HG03558 (cell line): ENCODE measurements around the gene TRMT1.

Experiments
- ATAC-seq: cut with Tn5 transposase; IDR thresholded peaks from one replicate; pipeline ENCODE4 v1.9.1; 2021; ENCODE audit warnings: moderate number of reproducible peaks; ENCODE audit not compliant: unreplicated experiment; ENCODE audit errors: extremely low read depth

TRMT1 gene

GRCh38 chr19:13103581-13104359, 12.8 kb downstream of the TRMT1 start:
- ATAC-seq, result no peak

GRCh38 chr19:13102666-13103580, 13.6 kb downstream of the TRMT1 start, which contains the start of gene LYL1:
Gene LYL1 (minus strand): TSS chr19:13102858. CDS start chr19:13101171, 1,687 bp downstream.
- ATAC-seq, result no peak

DNA sequence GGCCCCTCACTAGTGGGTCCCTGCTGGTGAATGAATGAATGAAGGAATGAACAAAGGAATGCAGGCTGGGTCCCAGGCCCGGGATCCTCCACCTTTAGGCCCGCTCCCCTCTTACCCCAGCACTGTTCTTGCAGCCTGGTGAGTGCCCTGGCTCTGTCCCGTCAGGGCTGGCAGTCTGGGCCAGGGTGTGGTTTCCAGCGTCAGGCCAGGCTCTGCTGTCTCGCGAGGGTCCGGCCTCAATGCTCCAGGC, 14.2 kb downstream of the TRMT1 start:
- ATAC-seq, result no peak

DNA sequence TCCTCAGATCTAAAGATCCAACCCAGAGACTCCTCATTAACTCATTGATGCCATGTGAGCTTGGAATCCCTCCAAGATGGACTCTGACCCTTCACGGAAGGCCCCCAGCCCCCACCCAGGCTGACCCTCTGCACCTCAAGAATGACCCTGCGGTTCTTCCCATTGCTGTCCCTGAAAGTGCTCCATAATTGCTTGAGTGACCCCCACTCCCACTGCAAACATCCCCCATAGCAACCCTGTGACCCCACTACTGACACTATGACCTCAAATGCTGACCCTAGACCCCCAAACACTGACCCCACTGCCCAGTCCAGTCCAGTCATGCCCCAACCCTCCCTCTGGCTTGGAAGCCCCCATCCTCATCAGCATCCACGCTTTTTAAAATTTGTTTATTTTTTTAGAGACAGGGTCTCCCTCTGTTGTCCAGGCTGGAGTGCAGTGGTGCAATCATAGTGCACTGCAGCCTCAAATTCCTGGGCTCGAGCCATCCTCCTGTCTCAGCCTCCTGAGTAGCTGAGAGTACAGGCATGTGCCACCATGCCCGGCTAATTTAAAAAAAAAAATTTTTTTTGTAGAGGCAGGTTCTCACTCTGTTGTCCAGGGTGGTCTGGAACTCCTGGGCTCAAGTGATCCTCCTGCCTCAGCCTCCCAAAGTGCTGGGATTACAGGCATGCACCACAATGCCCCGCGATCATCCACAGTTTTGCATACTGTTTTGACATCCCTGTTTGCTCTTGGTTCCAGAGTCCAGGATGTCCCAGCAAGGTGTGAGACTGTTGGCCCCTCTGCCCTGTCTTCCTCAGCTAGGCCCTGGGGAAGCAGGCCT, 14.7 kb downstream of the TRMT1 start:
- ATAC-seq, result no peak

GRCh38 chr19:13100841-13101589, 15.5 kb downstream of the TRMT1 start:
- ATAC-seq, result no peak

DNA sequence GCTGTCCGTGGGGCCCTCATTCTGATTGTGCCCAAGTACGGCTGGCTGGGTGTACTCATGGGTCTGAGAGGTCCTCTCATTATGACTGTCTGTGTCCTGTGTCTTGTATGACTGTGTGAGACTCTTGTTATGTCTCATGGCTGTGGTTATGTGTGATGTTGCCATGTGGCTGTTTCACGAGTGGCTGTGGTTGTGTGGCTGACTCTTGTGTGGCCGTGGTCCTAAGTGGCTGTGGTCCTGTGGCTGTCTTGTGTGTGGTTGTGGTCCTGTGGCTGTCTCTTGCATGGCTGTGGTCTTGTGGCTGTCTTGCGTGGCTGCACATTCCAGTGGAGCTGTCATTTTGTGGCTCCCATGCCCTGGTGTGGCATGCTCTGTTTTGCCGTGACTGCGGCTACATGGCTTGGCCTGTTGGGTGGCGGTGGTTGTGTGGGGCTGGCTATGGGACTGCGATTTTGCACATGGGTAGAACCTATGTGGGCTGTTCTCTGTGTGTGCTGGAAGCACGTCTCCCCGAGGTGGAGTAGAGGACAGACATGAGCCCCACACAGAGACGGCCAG, 16.4 kb downstream of the TRMT1 start:
- no peak for ATAC-seq

- ATAC-seq, result no peak
These were observed 17.2 kb downstream of the TRMT1 start for GRCh38 chr19:13099073-13099999.

DNA sequence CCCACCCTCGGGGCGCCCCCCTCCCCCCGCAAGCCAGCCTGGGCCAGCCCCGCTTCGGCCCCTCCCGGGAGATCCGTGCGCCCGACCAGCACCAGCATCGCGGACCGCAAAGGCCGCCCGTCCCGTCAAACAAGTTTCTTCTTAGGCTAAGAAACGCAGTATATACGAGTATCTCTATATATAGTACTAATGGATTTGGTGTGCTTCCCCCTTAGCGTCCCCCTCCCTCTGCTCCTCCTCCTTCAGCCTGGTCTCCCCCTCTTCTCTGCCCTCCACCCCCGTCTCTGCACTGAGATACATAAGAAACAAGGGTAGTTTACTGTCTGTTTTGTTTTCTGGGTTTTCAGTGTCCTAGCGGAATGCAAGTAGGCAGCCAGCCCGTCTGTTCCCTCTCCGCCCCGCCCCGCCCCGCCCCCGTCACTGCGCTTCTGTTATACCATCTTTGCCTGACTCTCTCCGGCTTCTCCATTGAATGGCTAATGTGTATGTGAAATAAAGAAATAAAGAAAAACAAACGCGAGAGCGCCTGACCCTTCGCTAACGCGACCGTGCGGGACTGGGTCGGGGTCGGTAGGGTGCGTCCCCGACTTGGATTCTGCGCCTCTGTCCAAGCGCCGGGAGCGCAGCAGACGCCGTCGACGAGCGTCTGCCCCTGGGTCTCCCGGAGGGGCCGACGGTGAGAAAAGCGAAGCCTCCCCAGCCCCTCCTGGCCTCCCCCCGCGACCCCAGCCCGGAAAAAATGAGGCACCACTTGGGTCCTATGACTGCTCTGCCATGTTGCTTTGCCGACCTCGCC, 18.1 kb downstream of the TRMT1 start:
- no peak for ATAC-seq

- no peak for ATAC-seq
These were observed 18.9 kb downstream of the TRMT1 start for GRCh38 chr19:13097463-13098258.

GRCh38 chr19:13097033-13097462, 19.5 kb downstream of the TRMT1 start:
- no peak for ATAC-seq

- ATAC-seq, result no peak
These were observed 20.3 kb downstream of the TRMT1 start for GRCh38 chr19:13095934-13096927.

DNA sequence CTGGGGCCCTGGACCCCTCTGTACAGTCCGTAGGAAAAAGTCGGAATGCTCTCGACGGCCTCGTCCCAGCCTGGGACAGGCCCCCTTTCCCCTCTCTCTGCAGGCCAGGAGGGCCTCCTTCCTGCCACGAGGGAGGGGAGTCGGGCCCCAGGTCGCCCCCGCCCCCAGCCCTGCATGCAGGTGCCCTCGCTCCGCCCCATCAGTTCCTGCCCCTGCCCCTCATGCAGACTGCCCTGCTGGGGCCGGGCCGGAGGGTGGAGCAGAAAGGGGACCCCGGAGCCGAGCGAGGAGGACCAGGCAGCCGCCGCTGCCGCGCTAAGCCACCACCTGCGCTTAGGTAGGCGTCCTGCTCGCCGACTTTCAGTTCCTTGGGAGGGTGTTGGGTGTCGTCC, 21.2 kb downstream of the TRMT1 start:
- ATAC-seq, result no peak

GRCh38 chr19:13094771-13095392, 21.7 kb downstream of the TRMT1 start:
- no peak for ATAC-seq

DNA sequence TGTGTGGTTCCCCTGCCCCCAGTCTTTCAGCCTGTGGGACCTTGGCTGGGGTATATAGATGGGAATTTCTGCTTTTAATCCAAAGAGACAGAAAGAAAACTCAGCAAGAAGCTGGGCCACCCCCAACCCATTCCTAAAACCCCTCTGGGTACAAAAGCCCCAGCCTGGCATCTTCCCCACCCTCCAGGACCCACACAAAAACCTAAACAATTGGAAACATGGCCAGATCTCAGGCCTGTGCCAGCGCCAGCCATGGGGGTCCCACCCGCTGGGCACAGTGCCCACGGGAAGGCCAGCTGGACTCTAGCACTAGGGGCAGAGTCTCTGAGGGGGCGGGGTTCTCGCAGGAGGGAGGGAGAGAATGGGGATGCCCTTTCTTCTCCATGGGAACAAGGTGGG, 22.4 kb downstream of the TRMT1 start:
- ATAC-seq, result no peak

GRCh38 chr19:13093407-13094105, 23.0 kb downstream of the TRMT1 start:
- no peak for ATAC-seq
